ENCODE data around the gene TRAPPC12.
A peak's percentile ranks its signal among the peaks of the same experiment; 100 is the strongest.

Gene TRAPPC12

DNA sequence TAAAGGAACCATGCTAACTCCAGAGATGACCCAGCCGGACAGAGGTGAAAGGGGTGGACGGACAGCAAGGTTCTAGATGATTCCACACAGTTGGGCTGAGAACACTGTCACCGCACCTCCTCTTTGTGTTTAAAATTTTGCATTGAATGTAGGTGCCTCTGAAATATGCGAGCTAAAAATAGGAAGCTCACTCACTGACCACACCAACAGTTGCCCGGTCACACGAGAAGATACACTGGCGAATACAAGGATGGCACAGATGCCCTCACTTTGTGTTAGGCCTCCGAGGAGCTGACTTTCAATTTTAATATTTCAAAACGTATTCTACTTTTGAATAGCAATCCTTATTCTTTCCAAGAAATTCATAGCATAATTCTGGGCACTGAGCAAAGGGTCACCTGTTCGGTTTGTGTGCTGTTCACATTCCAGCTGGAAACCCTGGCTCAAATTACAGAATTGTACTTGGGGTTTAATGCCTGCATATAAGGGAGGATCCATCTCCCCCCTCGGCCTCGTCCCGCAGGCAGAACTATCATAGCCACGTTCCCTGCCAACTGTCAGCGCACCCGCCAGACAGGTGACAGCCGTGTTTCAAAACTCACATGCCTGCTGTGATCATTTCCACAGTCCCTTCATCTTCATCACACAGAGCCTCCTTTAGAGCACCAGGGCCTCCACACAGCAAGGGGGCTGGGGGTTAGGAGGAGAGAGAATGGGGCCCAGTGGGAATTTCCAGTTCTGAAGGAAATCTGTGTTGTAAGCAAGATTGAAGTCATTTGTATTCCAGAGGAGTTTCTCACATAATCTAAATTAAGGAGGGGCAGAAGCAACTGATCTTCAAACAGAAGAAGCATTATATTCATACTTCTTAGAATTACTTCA, 91.6 kb downstream of the TRAPPC12 start:
- peak; percentile 46 for DNase-seq (ENCODE audit: low read depth)
- no peak overlapping the region for H3K4me3 ChIP-seq (ENCODE audit: low read depth, low read length)

DNA sequence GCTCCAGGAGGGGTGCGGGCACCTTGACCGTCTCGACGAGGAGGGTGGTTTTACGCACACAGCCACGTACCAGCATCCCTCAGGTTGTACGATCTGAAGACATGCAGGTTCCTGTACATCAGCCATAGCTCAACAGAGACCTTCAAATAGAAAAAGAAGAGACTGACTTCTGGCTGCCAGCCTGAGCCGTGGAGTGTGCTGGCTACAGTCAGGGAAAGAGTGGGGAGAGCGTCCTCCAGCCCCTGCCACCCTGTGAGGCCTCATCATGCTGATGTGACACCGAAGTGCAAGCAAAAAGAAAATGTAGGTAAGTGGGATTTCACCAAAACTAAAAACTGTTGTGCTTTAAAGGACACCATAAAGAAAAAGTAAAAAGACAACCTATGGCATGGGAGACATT, 92.8 kb downstream of the TRAPPC12 start:
- no peak for DNase-seq (ENCODE audit: low read depth)
- no peak overlapping the region for H3K4me3 ChIP-seq (ENCODE audit: low read depth, low read length)
- TF ChIP-seq, protein P1, sequence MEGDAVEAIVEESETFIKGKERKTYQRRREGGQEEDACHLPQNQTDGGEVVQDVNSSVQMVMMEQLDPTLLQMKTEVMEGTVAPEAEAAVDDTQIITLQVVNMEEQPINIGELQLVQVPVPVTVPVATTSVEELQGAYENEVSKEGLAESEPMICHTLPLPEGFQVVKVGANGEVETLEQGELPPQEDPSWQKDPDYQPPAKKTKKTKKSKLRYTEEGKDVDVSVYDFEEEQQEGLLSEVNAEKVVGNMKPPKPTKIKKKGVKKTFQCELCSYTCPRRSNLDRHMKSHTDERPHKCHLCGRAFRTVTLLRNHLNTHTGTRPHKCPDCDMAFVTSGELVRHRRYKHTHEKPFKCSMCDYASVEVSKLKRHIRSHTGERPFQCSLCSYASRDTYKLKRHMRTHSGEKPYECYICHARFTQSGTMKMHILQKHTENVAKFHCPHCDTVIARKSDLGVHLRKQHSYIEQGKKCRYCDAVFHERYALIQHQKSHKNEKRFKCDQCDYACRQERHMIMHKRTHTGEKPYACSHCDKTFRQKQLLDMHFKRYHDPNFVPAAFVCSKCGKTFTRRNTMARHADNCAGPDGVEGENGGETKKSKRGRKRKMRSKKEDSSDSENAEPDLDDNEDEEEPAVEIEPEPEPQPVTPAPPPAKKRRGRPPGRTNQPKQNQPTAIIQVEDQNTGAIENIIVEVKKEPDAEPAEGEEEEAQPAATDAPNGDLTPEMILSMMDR (IDR thresholded peaks at IDR 0.05; ENCODE audit: control insufficient read depth, extremely low read depth, insufficient read depth): no peak

More for the DNA sequence above, 91.6 kb downstream of the TRAPPC12 start:
- TF ChIP-seq, protein P1 (IDR thresholded peaks at IDR 0.05; ENCODE audit: control insufficient read depth, extremely low read depth, insufficient read depth): no peak

DNA sequence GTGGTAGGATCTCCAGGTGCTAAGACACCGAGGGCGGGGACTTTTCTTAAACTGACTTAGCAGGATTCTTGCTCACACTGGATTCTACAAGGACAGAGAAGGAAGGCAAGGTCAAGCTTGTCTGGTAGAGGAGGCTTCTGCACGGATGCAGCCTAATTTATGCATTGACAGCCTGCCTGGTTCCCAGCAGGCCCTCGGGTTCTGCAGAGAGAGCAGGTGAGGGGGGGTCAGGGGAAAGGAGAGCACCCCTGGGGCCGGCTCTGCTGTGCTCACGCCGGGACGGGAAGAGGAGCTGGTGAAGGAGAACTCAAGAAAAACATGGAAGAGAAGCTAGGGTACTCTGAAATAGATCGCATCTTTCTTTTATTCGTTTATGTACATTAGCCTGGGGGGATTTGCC, 93.5 kb downstream of the TRAPPC12 start:
- DNase-seq (ENCODE audit: low read depth): no peak
- TF ChIP-seq, protein P1 (IDR thresholded peaks at IDR 0.05; ENCODE audit: control insufficient read depth, extremely low read depth, insufficient read depth): no peak
- no peak overlapping the region for H3K4me3 ChIP-seq (ENCODE audit: low read depth, low read length)

DNA sequence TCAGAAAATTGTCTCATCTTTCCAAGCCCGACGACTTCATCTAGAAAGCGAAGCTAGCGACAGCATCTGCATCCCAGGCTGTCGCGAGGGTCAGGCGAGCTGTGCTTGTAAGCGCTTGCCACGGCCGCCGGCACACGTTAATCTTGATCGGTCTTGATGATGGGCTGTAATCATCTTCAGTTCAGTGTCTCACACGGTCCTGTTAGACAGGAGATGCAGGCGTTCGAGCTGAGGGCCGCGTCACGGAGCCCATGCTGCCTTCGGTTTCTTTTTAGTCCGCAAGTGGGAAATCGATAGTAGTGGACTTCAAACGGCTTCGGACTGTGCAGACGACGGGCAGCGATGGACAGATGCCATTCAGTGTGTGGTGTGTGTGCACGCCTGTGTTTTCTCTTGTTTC, 96.3 kb downstream of the TRAPPC12 start:
- DNase-seq (ENCODE audit: low read depth): no peak
- H3K4me3 ChIP-seq (ENCODE audit: low read depth, low read length): no peak overlapping the region
- TF ChIP-seq, protein P1 (IDR thresholded peaks at IDR 0.05; ENCODE audit: control insufficient read depth, extremely low read depth, insufficient read depth): no peak

DNA sequence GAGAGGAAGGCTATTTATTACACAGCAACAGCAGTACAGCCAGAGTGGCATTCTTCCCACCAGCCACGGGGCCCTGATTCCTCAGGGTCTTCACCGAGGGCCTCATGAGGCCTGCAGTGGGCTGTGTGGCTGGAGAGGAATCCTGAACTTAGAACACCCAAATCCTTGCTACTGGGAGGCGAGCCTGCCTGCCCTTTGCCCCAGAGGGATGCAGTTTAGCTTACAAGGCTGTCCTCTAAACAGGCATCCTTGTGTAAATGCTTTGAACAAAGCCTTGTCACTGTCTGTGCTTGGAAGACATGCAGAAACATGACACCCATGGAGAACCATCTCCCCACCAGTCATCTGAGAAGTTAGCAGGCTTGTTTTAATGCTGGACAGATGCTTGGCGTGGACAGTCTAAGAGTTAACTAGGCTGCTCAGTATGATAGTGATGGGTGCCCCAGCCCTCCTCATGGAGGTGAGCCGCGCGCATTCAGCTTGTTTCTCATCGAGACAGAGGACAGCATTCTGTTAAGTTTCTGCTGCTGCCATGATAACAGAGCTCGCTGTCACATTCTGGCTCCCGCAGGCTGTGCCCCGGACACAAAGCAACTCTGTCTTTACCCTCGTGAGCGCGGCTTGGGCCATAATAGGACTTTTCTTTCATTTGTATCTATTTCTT, 97.0 kb downstream of the TRAPPC12 start:
- TF ChIP-seq, protein P1 (IDR thresholded peaks at IDR 0.05; ENCODE audit: control insufficient read depth, extremely low read depth, insufficient read depth): no peak
- DNase-seq (ENCODE audit: low read depth): no peak
- no peak overlapping the region for H3K4me3 ChIP-seq (ENCODE audit: low read depth, low read length)

DNA sequence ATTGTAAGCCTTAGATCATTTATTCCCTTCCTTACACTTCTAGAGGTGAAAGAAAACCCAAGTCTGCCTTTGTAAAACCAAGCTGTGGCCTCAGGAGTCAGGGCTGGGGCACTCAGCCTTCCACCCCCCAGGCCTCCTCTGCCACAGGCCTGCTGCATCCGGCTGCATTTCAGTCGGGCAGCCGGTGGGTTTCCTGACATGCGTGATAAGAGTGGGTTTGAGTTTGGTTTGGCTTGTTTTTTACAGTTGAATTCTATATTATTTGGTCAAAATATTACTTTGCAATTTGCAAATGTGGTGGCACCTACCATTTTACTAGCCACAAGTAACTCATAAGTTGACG, 97.5 kb downstream of the TRAPPC12 start:
- no peak overlapping the region for H3K4me3 ChIP-seq (ENCODE audit: low read depth, low read length)
- DNase-seq (ENCODE audit: low read depth): no peak
- TF ChIP-seq, protein P1 (IDR thresholded peaks at IDR 0.05; ENCODE audit: control insufficient read depth, extremely low read depth, insufficient read depth): no peak
